ENCODE measurements around the gene ZNF740.

DNA sequence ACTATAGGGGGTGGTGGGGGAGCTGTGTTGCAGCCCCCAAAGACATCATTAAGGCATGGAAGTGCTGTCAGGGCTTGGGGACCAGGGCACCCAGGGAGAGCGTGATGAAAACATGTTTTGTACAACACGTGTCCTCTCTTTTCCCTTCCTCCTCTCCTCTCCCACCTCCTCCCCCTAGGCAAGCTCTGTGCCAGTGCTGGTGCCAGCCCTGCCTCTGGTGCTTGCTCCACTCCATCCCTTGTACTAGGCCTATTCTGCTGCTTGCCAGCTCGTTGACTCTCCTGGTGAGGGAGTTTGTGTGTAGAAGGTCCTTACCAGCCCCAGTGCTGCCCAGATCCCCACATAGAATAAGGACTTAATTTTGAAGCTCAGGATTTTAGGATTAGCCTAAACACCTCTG lies 54.6 kb downstream of the ZNF740 start:
- TF ChIP-seq, protein P1, sequence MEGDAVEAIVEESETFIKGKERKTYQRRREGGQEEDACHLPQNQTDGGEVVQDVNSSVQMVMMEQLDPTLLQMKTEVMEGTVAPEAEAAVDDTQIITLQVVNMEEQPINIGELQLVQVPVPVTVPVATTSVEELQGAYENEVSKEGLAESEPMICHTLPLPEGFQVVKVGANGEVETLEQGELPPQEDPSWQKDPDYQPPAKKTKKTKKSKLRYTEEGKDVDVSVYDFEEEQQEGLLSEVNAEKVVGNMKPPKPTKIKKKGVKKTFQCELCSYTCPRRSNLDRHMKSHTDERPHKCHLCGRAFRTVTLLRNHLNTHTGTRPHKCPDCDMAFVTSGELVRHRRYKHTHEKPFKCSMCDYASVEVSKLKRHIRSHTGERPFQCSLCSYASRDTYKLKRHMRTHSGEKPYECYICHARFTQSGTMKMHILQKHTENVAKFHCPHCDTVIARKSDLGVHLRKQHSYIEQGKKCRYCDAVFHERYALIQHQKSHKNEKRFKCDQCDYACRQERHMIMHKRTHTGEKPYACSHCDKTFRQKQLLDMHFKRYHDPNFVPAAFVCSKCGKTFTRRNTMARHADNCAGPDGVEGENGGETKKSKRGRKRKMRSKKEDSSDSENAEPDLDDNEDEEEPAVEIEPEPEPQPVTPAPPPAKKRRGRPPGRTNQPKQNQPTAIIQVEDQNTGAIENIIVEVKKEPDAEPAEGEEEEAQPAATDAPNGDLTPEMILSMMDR (IDR thresholded peaks at IDR 0.05): no peak
- no peak for TF ChIP-seq ZFX (IDR thresholded peaks at IDR 0.05; ENCODE audit: borderline replicate concordance)
